Nephron (organoid): ENCODE measurements around the gene TEX2.

ENCODE experiments used
- H3K27ac Mint-ChIP-seq, 3 experiments: 2 replicates each; pipeline ENCODE4 v1.8.0; 2020; ENCODE audit warnings: mixed read lengths in 3 of 3, mild to moderate bottlenecking in 2 of 3, moderate library complexity in 1 of 3
- H3K27me3 Mint-ChIP-seq: 2 replicates; pipeline ENCODE4 v1.8.0; 2021; ENCODE audit warnings: low read depth, mild to moderate bottlenecking, moderate library complexity, mixed read lengths
- H3K36me3 Mint-ChIP-seq: 2 replicates; pipeline ENCODE4 v1.8.0; 2020; ENCODE audit warnings: low read depth, mixed read lengths
- H3K4me1 Mint-ChIP-seq: 2 replicates; pipeline ENCODE4 v1.8.0; 2020; ENCODE audit warnings: mixed read lengths
- H3K4me3 Mint-ChIP-seq, 3 experiments: 2 replicates each; pipeline ENCODE4 v1.8.0; 2020; ENCODE audit warnings: mild to moderate bottlenecking in 3 of 3, mixed read lengths in 3 of 3, moderate library complexity in 2 of 3
- H3K9me3 Mint-ChIP-seq: 2 replicates; pipeline ENCODE4 v1.8.0; 2020; ENCODE audit warnings: mixed read lengths
- TF ChIP-seq, protein P1 (sequence below), 3 experiments: fragments of 200-600 bp; sonication (generic); IDR thresholded peaks; one replicate each; pipeline ENCODE4 v1.5.0; 2021; ENCODE audit warnings: antibody characterized with exemption in 3 of 3; ENCODE audit not compliant: unreplicated experiment in 3 of 3

TEX2 gene

DNA sequence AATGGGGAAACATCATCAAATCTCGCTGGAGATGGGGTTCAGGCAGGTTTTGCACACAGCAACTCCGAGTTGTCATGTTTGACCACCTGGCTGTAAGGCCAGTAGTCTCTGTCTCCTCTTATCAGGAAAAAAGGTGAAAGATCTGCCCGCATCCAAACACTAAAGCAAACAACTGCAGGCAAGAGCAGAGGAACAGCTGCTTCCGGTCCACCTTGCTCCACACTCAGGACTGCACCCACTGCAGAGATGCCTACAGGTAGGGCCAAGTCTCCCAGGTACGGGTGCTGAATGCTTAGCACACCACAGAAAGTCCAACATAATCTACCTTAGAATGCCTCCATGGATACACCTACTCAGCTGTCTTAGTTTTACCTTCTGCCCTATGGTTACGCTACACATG, 7.3 kb downstream of the TEX2 start:
- Mint-ChIP-seq H3K4me3 (no peak overlapping the region), H3K9me3 (no peaks in the 10 kb centered on the region), H3K27me3 (no peaks in the 10 kb centered on the region), H3K4me1 (peaks cover 37% of the 10 kb centered on the region), H3K36me3 (no peaks in the 10 kb centered on the region), H3K27ac (no peak overlapping the region)
- TF ChIP-seq, protein P1, sequence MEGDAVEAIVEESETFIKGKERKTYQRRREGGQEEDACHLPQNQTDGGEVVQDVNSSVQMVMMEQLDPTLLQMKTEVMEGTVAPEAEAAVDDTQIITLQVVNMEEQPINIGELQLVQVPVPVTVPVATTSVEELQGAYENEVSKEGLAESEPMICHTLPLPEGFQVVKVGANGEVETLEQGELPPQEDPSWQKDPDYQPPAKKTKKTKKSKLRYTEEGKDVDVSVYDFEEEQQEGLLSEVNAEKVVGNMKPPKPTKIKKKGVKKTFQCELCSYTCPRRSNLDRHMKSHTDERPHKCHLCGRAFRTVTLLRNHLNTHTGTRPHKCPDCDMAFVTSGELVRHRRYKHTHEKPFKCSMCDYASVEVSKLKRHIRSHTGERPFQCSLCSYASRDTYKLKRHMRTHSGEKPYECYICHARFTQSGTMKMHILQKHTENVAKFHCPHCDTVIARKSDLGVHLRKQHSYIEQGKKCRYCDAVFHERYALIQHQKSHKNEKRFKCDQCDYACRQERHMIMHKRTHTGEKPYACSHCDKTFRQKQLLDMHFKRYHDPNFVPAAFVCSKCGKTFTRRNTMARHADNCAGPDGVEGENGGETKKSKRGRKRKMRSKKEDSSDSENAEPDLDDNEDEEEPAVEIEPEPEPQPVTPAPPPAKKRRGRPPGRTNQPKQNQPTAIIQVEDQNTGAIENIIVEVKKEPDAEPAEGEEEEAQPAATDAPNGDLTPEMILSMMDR (IDR thresholded peaks at IDR 0.05; ENCODE audit: unreplicated experiment in 3 of 3), result no peak

DNA sequence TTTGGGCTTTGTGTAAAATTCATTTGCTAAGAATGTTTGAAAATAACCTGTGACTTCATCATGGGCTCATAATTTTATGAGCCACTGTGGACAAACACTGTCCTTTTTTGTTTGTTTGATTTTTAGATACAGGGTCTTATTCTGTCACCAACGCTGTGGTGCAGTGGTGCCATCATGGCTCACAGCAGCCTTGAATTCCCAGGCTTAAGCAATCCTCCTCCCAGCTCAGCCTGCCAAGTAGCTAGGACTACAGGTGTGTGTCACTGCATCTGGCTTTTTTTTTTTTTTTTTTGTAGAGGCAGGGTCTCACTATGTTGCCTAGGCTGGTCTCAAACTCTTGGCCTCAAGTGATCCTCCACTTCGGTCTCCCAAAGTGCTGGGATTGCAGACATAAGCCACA, 8.3 kb downstream of the TEX2 start:
- no peak overlapping the region for H3K4me3 Mint-ChIP-seq
- peaks cover 32% of the 10 kb centered on the region for H3K4me1 Mint-ChIP-seq
- no peaks in the 10 kb centered on the region for H3K36me3 Mint-ChIP-seq
- H3K9me3 Mint-ChIP-seq, result no peaks in the 10 kb centered on the region
- TF ChIP-seq, protein P1 (IDR thresholded peaks at IDR 0.05; ENCODE audit: unreplicated experiment in 3 of 3), result no peak
- no peak overlapping the region for H3K27ac Mint-ChIP-seq
- H3K27me3 Mint-ChIP-seq, result no peaks in the 10 kb centered on the region

DNA sequence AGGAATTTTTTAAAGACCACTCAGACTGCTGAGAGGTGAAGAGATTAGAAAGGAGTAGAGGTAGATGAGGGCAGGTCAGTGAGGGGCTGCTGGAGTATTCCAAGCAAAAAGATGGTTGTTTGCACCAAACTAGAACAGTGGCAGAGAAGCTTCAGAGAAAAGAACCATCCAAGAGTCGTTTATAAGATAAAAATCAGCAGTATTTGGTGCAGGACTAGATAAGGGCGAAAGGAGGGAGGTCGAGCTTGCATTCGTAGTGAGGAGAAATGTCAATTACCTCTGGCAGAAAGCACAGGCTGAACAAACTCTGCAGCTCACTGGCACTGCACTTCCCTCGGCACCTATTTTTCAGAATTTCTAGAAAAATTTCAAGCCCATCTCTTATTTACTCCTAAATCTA, 9.6 kb downstream of the TEX2 start:
- Mint-ChIP-seq H3K27ac (no peak overlapping the region), H3K9me3 (no peaks in the 10 kb centered on the region), H3K4me3 (no peak overlapping the region), H3K36me3 (no peaks in the 10 kb centered on the region), H3K4me1 (peaks cover 38% of the 10 kb centered on the region), H3K27me3 (no peaks in the 10 kb centered on the region)
- TF ChIP-seq, protein P1 (IDR thresholded peaks at IDR 0.05; ENCODE audit: unreplicated experiment in 3 of 3), result no peak

DNA sequence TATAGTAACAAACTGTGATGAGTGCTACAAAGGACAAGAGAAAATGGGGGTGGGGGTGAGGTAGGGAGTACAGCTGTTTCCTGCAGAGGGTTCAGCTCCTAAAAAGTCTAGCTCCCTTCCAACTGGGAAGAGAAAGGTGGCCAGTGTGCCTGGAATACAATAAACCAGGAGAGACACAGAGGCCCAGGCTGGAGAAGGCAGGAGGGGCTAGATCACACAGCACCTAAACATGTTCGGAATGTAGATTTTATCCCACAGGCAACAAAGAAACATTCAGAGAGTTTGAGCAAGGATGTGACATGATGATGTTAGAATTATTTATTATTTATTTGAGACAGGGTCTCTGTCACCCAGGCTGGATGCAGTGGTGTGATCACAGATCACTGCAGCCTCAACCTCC, 10.2 kb downstream of the TEX2 start:
- Mint-ChIP-seq H3K36me3 (no peaks in the 10 kb centered on the region), H3K4me3 (no peak overlapping the region)

DNA sequence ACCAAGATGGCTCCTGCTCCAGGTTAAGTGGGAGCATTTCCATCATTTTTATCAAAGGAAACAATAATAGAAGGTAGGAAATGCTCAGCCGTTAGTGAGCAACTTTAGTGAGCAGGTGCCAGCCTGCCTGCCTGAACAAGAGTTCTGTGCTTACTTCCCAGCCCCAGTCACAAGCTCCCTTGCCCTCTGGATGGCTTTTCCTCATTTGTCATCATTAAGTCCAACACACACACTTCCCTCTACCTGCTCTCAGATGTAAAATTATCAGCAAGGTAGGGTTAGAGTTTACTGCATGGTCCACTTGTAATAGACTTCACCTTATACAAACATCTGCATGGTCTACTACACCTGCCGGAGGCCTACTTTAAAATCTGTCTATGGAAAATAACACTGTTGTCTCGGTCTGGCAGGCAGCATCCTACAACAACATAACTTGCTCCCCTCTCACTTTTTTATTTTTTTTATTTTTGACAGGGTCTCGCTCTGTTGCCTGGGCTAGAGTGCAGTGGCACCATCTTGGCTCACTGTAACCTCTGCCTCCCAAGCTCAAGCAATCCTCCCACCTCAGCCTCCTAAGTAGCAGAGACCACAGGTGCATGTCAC, 12.7 kb downstream of the TEX2 start:
- no peaks in the 10 kb centered on the region for H3K9me3 Mint-ChIP-seq
- H3K27me3 Mint-ChIP-seq, result no peaks in the 10 kb centered on the region
- no peak overlapping the region for H3K4me3 Mint-ChIP-seq
- H3K4me1 Mint-ChIP-seq, result peaks cover 55% of the 10 kb centered on the region
- TF ChIP-seq, protein P1 (IDR thresholded peaks at IDR 0.05; ENCODE audit: unreplicated experiment in 3 of 3), result no peak
- peak overlapping the region in 2 of 3 experiments; percentile 37 to 78 for H3K27ac Mint-ChIP-seq
- H3K36me3 Mint-ChIP-seq, result no peaks in the 10 kb centered on the region

More for the DNA sequence above, 10.2 kb downstream of the TEX2 start:
- Mint-ChIP-seq H3K27ac (no peak overlapping the region), H3K4me1 (peaks cover 44% of the 10 kb centered on the region), H3K9me3 (no peaks in the 10 kb centered on the region), H3K27me3 (no peaks in the 10 kb centered on the region)
- TF ChIP-seq, protein P1 (IDR thresholded peaks at IDR 0.05; ENCODE audit: unreplicated experiment in 3 of 3), result no peak

DNA sequence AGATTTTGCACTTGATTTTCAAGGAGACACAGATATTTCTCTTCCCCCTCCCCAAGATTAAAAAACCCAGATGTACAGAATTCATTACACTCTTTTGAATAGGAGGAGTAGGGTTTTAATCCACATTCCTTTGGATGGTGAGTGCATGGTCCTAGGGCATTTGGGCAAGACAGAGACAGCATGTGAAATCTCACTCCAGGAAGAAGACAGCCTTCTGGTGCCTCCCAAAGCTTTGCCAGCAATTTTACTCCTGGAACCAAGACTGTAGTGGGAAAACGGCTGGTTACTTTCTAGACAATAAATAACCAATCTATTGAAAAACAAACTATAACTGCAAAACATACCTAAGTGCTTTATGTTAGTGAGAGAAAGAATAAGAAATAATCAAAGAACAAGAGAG, 15.2 kb downstream of the TEX2 start:
- Mint-ChIP-seq H3K27me3 (no peaks in the 10 kb centered on the region), H3K27ac (peak overlapping the region in 2 of 3 experiments; percentile 45 to 60)

More for the DNA sequence above, 15.2 kb downstream of the TEX2 start:
- H3K36me3 Mint-ChIP-seq, result no peaks in the 10 kb centered on the region
- H3K9me3 Mint-ChIP-seq, result no peaks in the 10 kb centered on the region
- H3K4me3 Mint-ChIP-seq, result no peak overlapping the region
- TF ChIP-seq, protein P1 (IDR thresholded peaks at IDR 0.05; ENCODE audit: unreplicated experiment in 3 of 3), result no peak
- H3K4me1 Mint-ChIP-seq, result peaks cover 61% of the 10 kb centered on the region
